Neural progenitor cell (in vitro differentiated cells): Measurements from ENCODE around the gene ATXN1.

ENCODE experiments used
- EZH2phosphoT487 ChIP-seq: fragments of 200-600 bp; sonication (generic); IDR thresholded peaks from 2 replicates; pipeline ENCODE4 v1.6.1; 2017; ENCODE audit warnings: antibody characterized with exemption
- TF ChIP-seq, protein P1 (sequence below): fragments of 200-600 bp; sonication (generic); IDR thresholded peaks from 2 replicates; pipeline ENCODE4 v1.5.1; 2017; ENCODE audit warnings: antibody characterized with exemption, mild to moderate bottlenecking

GRCh38 chr6:16437984-16438383 is 323.3 kb downstream of the ATXN1 start:
- TF ChIP-seq, protein P1, sequence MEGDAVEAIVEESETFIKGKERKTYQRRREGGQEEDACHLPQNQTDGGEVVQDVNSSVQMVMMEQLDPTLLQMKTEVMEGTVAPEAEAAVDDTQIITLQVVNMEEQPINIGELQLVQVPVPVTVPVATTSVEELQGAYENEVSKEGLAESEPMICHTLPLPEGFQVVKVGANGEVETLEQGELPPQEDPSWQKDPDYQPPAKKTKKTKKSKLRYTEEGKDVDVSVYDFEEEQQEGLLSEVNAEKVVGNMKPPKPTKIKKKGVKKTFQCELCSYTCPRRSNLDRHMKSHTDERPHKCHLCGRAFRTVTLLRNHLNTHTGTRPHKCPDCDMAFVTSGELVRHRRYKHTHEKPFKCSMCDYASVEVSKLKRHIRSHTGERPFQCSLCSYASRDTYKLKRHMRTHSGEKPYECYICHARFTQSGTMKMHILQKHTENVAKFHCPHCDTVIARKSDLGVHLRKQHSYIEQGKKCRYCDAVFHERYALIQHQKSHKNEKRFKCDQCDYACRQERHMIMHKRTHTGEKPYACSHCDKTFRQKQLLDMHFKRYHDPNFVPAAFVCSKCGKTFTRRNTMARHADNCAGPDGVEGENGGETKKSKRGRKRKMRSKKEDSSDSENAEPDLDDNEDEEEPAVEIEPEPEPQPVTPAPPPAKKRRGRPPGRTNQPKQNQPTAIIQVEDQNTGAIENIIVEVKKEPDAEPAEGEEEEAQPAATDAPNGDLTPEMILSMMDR, result no peak
- TF ChIP-seq EZH2phosphoT487, result no peak
